HAP-1 (cell line): Measurements from ENCODE around the gene GPR42.

Experiments used
- DNase-seq, 2 experiments: peaks; one replicate each; pipeline ENCODE4 v3.0.0-alpha.2; 2016 to 2020; ENCODE audit warnings: low spot score in 2 of 2
- H3K27me3 ChIP-seq: fragments of 250-450 bp; sonication (Bioruptor Pico); 2 replicates; pipeline ENCODE4 v1.5.1; 2020; ENCODE audit warnings: low read depth, mild to moderate bottlenecking, moderate library complexity
- H3K36me3 ChIP-seq: fragments of 250-450 bp; sonication (Bioruptor Pico); replicated peaks from 2 replicates; pipeline ENCODE4 v1.5.1; 2020; ENCODE audit warnings: mild to moderate bottlenecking
- H3K4me1 ChIP-seq: fragments of 250-450 bp; sonication (Bioruptor Pico); 2 replicates; pipeline ENCODE4 v1.5.1; 2020; ENCODE audit warnings: mild to moderate bottlenecking
- H3K4me3 ChIP-seq: fragments of 250-450 bp; sonication (Bioruptor Pico); 2 replicates; pipeline ENCODE4 v1.5.1; 2020; ENCODE audit warnings: mild to moderate bottlenecking, moderate library complexity
- H3K9me3 ChIP-seq: fragments of 250-450 bp; sonication (Bioruptor Pico); 2 replicates; pipeline ENCODE4 v1.5.1; 2020; ENCODE audit warnings: mild to moderate bottlenecking, moderate library complexity
- in situ Hi-C: fragments of 300-500 bp; cut with MboI; formaldehyde crosslinking; loops from 3 replicates; pipeline ENCODE4 v1.14.3; 2020; ENCODE audit warnings: low sequenced_read_pairs, inconsistent platforms, mixed read lengths

The GPR42 gene

DNA sequence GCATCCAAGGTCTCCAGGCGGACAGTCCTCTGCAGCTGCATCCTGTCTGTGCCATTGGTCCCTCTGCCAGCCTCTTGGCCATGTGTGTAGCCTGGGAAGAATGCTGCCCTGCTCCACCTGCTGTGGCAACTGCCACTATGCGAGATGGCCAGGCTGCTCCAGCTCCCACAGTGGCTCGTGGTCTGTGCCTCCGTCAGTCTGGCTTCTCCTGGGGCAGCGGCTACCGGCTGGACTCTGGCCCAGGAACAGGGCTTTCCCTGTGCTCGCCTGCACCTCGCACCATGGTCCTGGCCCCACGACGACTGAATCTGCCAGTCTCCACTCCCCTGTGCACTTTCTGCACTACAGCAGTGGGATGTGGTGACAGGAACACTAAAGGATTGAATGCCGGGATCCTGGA is 50.5 kb downstream of the GPR42 start:
- no peak for DNase-seq
- Histone ChIP-seq H3K4me1 (no peaks in the 10 kb centered on the region), H3K9me3 (no peaks in the 10 kb centered on the region), H3K4me3 (no peak overlapping the region), H3K36me3 (no peaks in the 10 kb centered on the region), H3K27me3 (peaks cover 3% of the 10 kb centered on the region; the same call in 1 of the 2 replicates)
- in situ Hi-C loops = no loop called here
